Endodermal cell (in vitro differentiated cells): ENCODE data around the gene LTBP1. TPM values are rescaled to one million over a fixed set of nuclear protein-coding genes. Genes with fewer than 3 reads are reported as not detected.
"Not testable (repeated sequence)": the region's sequence is repeated elsewhere in the genome, so short reads cannot be mapped to it uniquely, and the experiment has no call there.

Experiments
- DNase-seq: peaks from one replicate; pipeline ENCODE4 v3.0.0-alpha.2; 2017
- H3K27ac ChIP-seq: 2 replicates; pipeline ENCODE4 v1.5.1; 2013; ENCODE audit warnings: mild to moderate bottlenecking, low read depth, low read length, moderate library complexity
- H3K27me3 ChIP-seq: 2 replicates; pipeline ENCODE4 v1.6.1; 2013; ENCODE audit warnings: mild to moderate bottlenecking, low read length, moderate library complexity; ENCODE audit not compliant: insufficient read depth, control insufficient read depth, poor library complexity, severe bottlenecking
- H3K36me3 ChIP-seq: 2 replicates; pipeline ENCODE4 v1.7.0; 2013; ENCODE audit warnings: mild to moderate bottlenecking, low read length, moderate library complexity; ENCODE audit not compliant: control insufficient read depth, insufficient read depth
- H3K4me1 ChIP-seq: one replicate; pipeline ENCODE4 v1.7.0; 2013; ENCODE audit warnings: low read length; ENCODE audit not compliant: control insufficient read depth, insufficient read depth
- H3K4me3 ChIP-seq: 2 replicates; pipeline ENCODE4 v1.5.1; 2013; ENCODE audit warnings: mild to moderate bottlenecking, low read length, moderate library complexity
- H3K9ac ChIP-seq: 2 replicates; pipeline ENCODE4 v1.6.1; 2013; ENCODE audit warnings: mild to moderate bottlenecking, low read length, moderate library complexity; ENCODE audit not compliant: poor library complexity, severe bottlenecking; ENCODE audit errors: extremely low read depth
- H3K9me3 ChIP-seq: 2 replicates; pipeline ENCODE4 v1.6.1; 2013; ENCODE audit warnings: mild to moderate bottlenecking, low read length, moderate library complexity; ENCODE audit not compliant: control insufficient read depth
- H3K27ac Mint-ChIP-seq: 2 replicates; pipeline ENCODE4 v1.8.0; 2020; ENCODE audit warnings: mixed read lengths
- H3K27me3 Mint-ChIP-seq: 2 replicates; pipeline ENCODE4 v1.8.0; 2021; ENCODE audit warnings: mild to moderate bottlenecking, mixed read lengths; ENCODE audit not compliant: insufficient read depth
- H3K36me3 Mint-ChIP-seq: 2 replicates; pipeline ENCODE4 v1.8.0; 2020; ENCODE audit warnings: low read depth, mixed read lengths
- H3K4me1 Mint-ChIP-seq: 2 replicates; pipeline ENCODE4 v1.8.0; 2020; ENCODE audit warnings: mixed read lengths
- H3K4me3 Mint-ChIP-seq: 2 replicates; pipeline ENCODE4 v1.8.0; 2020; ENCODE audit warnings: mild to moderate bottlenecking, moderate library complexity, mixed read lengths
- H3K9me3 Mint-ChIP-seq: 2 replicates; pipeline ENCODE4 v1.8.0; 2020; ENCODE audit warnings: mild to moderate bottlenecking, mixed read lengths
- WGBS, 2 experiments: methylation state at CpG; one replicate each; pipeline versions ENCODE4 v1.1.5 to v1.1.7; 2013; ENCODE audit warnings: missing lambda C conversion rate in 2 of 2, mixed read lengths in 1 of 2; ENCODE audit not compliant: insufficient coverage in 1 of 2, insufficient read length in 1 of 2; 5-methylcytosine and 5-hydroxymethylcytosine counted together
- total RNA-seq, 2 donors: library from RNA; stranded (reverse); fragmentation: NEBNext Ultra II Directional in 1 of 2; extraction: Animal tissue kit (Norgen Biotek cat#: 25700) in 1 of 2; gene quantifications; 2 replicates in 1 of 2; 3 replicates in 1 of 2; pipeline ENCODE4 v1.2.1, GENCODE V29; 2021
- TF ChIP-seq, protein P1 (sequence below): fragments of 200-600 bp; sonication (generic); conservative IDR thresholded peaks from 2 replicates; pipeline ENCODE4 v1.5.0; 2021; ENCODE audit warnings: antibody characterized with exemption, mild to moderate bottlenecking

The LTBP1 gene
- total RNA-seq, 2 donors from 2014 or later, result 43.2 to 43.4 TPM

GRCh38 chr2:32976409-32977063, 29.8 kb downstream of the LTBP1 start:
- Histone ChIP-seq H3K9me3 (peaks cover 16% of the 10 kb centered on the region), H3K27me3 (no peaks in the 10 kb centered on the region), H3K36me3 (no peaks in the 10 kb centered on the region), H3K4me1 (no peaks in the 10 kb centered on the region), H3K4me3 (no peak overlapping the region), H3K9ac (no peak overlapping the region), H3K27ac (no peak overlapping the region)
- Mint-ChIP-seq H3K27me3 (no peaks in the 10 kb centered on the region), H3K4me1 (no peaks in the 10 kb centered on the region), H3K36me3 (no peaks in the 10 kb centered on the region), H3K4me3 (no peak overlapping the region), H3K9me3 (peaks cover 24% of the 10 kb centered on the region), H3K27ac (no peak overlapping the region)
- DNase-seq, result no peak
- TF ChIP-seq, protein P1, sequence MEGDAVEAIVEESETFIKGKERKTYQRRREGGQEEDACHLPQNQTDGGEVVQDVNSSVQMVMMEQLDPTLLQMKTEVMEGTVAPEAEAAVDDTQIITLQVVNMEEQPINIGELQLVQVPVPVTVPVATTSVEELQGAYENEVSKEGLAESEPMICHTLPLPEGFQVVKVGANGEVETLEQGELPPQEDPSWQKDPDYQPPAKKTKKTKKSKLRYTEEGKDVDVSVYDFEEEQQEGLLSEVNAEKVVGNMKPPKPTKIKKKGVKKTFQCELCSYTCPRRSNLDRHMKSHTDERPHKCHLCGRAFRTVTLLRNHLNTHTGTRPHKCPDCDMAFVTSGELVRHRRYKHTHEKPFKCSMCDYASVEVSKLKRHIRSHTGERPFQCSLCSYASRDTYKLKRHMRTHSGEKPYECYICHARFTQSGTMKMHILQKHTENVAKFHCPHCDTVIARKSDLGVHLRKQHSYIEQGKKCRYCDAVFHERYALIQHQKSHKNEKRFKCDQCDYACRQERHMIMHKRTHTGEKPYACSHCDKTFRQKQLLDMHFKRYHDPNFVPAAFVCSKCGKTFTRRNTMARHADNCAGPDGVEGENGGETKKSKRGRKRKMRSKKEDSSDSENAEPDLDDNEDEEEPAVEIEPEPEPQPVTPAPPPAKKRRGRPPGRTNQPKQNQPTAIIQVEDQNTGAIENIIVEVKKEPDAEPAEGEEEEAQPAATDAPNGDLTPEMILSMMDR, result no peak
- WGBS, 2 experiments, result 89 to 91% methylated on average over 5 to 6 of the region's 6 CpGs

GRCh38 chr2:32977228-32977758, 30.5 kb downstream of the LTBP1 start:
- H3K4me3 Mint-ChIP-seq, result no peak overlapping the region
- no peak overlapping the region for H3K27ac ChIP-seq
- H3K9me3 ChIP-seq, result peaks cover 16% of the 10 kb centered on the region
- TF ChIP-seq, protein P1, result no peak
- 89 to 90% methylated on average over 6 of the region's 6 CpGs for WGBS, 2 experiments
- no peaks in the 10 kb centered on the region for H3K4me1 ChIP-seq
- no peaks in the 10 kb centered on the region for H3K27me3 ChIP-seq
- peaks cover 29% of the 10 kb centered on the region for H3K9me3 Mint-ChIP-seq
- no peak overlapping the region for H3K4me3 ChIP-seq
- DNase-seq, result peak; percentile 49
- H3K36me3 Mint-ChIP-seq, result peaks cover 3% of the 10 kb centered on the region
- no peak overlapping the region for H3K9ac ChIP-seq
- H3K27ac Mint-ChIP-seq, result peak overlapping the region; percentile 35
- no peaks in the 10 kb centered on the region for H3K27me3 Mint-ChIP-seq
- H3K4me1 Mint-ChIP-seq, result no peaks in the 10 kb centered on the region
- no peaks in the 10 kb centered on the region for H3K36me3 ChIP-seq

GRCh38 chr2:32981612-32982011, 34.9 kb downstream of the LTBP1 start:
- H3K9me3 ChIP-seq, result no peaks in the 10 kb centered on the region
- Mint-ChIP-seq H3K4me1 (no peaks in the 10 kb centered on the region), H3K27me3 (no peaks in the 10 kb centered on the region), H3K9me3 (peaks cover 11% of the 10 kb centered on the region), H3K4me3 (no peak overlapping the region), H3K27ac (no peak overlapping the region), H3K36me3 (peaks cover 6% of the 10 kb centered on the region)
- H3K4me3 ChIP-seq, result no peak overlapping the region
- H3K9ac ChIP-seq, result no peak overlapping the region
- H3K36me3 ChIP-seq, result no peaks in the 10 kb centered on the region
- WGBS, 2 experiments, result 91 to 100% methylated on average over 3 to 4 of the region's 4 CpGs
- H3K27me3 ChIP-seq, result no peaks in the 10 kb centered on the region
- TF ChIP-seq, protein P1, result no peak
- no peak for DNase-seq
- no peaks in the 10 kb centered on the region for H3K4me1 ChIP-seq
- H3K27ac ChIP-seq, result no peak overlapping the region

DNA sequence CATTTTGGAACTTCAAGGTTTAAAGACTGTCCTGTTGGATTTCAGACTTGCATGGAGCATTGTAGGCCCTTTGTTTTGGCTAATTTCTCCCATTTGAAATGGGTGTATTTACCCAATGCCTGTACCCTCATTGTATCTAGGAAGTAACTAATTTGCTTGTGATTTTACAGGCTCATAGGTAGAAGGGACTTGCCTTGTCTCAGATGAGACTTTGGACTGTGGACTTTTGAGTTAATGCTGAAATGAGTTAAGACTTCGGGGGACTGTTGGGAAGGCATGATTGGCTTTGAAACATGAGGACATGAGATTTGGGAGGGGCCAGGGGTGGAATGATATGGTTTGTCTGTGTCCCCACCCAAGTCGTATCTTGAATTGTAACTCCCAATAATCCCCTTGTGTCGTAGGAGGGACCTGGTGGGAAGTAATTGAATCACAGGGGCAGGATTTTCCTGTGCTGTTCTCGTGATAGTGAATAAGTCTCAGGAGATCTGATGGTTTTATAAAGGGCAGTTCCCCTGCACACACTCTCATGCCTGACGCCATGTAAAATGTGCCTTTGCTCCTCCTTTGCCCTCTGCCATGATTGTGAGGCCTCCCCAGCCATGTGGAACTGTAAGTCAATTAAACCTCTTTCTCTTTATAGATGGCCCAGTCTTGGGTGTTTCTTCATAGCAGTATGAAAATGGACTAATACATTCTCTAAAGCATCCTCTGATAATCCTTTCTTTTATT, 36.6 kb downstream of the LTBP1 start:
- H3K27ac ChIP-seq, H3K27me3 ChIP-seq, H3K27ac Mint-ChIP-seq, H3K36me3 Mint-ChIP-seq, H3K4me1 Mint-ChIP-seq, H3K36me3 ChIP-seq, H3K4me1 ChIP-seq, H3K4me3 Mint-ChIP-seq, DNase-seq, H3K27me3 Mint-ChIP-seq, H3K9me3 ChIP-seq, H3K4me3 ChIP-seq, H3K9ac ChIP-seq: not testable (repeated sequence)
- peaks cover 11% of the 10 kb centered on the region for H3K9me3 Mint-ChIP-seq
- WGBS, 2 experiments, result 90 to 100% methylated on average over 1 to 5 of the region's 5 CpGs
